GM10248 (cell line): ENCODE data around the gene ODC1.
"Not testable (repeated sequence)": the region's sequence is repeated elsewhere in the genome, so short reads cannot be mapped to it uniquely, and the experiment has no call there.

ENCODE experiments used
- CTCF ChIA-PET: fragments of 300-600 bp; sonication (Branson Sonifier 250); formaldehyde crosslinking; extraction: SDS; loops from one replicate; lab custom pipeline; 2021; ENCODE audit warnings: antibody characterized with exemption; lab: Yijun Ruan, JAX
- POLR2A ChIA-PET: fragments of 350-650 bp; sonication (Branson Sonifier 250); formaldehyde crosslinking; extraction: SDS; loops from one replicate; lab custom pipeline; 2020; ENCODE audit warnings: antibody characterized with exemption; lab: Yijun Ruan, JAX
- DNase-seq: peaks from one replicate; pipeline ENCODE4 v3.0.0; 2012; ENCODE audit errors: extremely low spot score
- CTCF ChIP-seq: IDR thresholded peaks from 2 replicates; pipeline ENCODE4 v1.5.1; 2012; ENCODE audit warnings: mild to moderate bottlenecking, low read depth; ENCODE audit errors: extremely low read depth, missing control alignments, control extremely low read depth

The ODC1 gene

GRCh38 chr2:10466801-10467200 is 18.7 kb upstream of the ODC1 start:
- no peak for DNase-seq
- CTCF ChIA-PET = interaction anchor here (0.8 kb wide), 1 partner anchor 394 kb away, joined by 3 read pairs; no protein-coding TSS in a partner anchor
- no peak for TF ChIP-seq CTCF
- POLR2A ChIA-PET = no interaction called here

GRCh38 chr2:10465910-10466309 is 17.8 kb upstream of the ODC1 start:
- CTCF ChIA-PET = interaction anchor here (0.8 kb wide), 1 partner anchor 393 kb away, joined by 3 read pairs; no protein-coding TSS in a partner anchor
- TF ChIP-seq CTCF = no peak
- POLR2A ChIA-PET = no interaction called here
- no peak for DNase-seq

GRCh38 chr2:10462178-10463083 is 14.3 kb upstream of the ODC1 start:
- ChIA-PET CTCF (interaction anchor here (0.7 to 1.0 kb wide), 3 partner anchors 10 to 53 kb away, joined by 3 to 5 read pairs (median 3); no protein-coding TSS in a partner anchor), POLR2A (interaction anchor here (0.7 kb wide), 1 partner anchor 208 kb away, joined by 3 read pairs; no protein-coding TSS in a partner anchor)
- no peak for TF ChIP-seq CTCF
- DNase-seq = no peak

- no peak for DNase-seq
- ChIA-PET POLR2A (no interaction called here), CTCF (interaction anchor here (0.9 to 1.7 kb wide), 3 partner anchors 11 to 25 kb away, joined by 3 read pairs; no protein-coding TSS in a partner anchor)
- no peak for TF ChIP-seq CTCF
Observed at GRCh38 chr2:10460366-10460796, 12.3 kb upstream of the ODC1 start.

GRCh38 chr2:10457846-10458598 is 9.9 kb upstream of the ODC1 start:
- CTCF ChIA-PET = no interaction called here
- DNase-seq = no peak
- TF ChIP-seq CTCF = no peak
- POLR2A ChIA-PET = no interaction called here

- POLR2A ChIA-PET, DNase-seq, CTCF ChIA-PET: not testable (repeated sequence)
Observed at GRCh38 chr2:10457195-10457594, 9.1 kb upstream of the ODC1 start.
